Stimulated activated naive CD8-positive, alpha-beta T cell treated with anti-CD3 and anti-CD28 coated beads, Interleukin-15, Interleukin-2, amounts not matched to agents 100 U/mL and 50 U/mL, for 24 hours (primary cell): ENCODE measurements around the gene SPSB4.
"Not testable (repeated sequence)": the region's sequence is repeated elsewhere in the genome, so short reads cannot be mapped to it uniquely, and the experiment has no call there.

ENCODE experiments used
- ATAC-seq: fragments of 150-1000 bp; cut with Tn5 transposase; one replicate; pipeline ENCODE4 v1.10.0; 2021
- DNase-seq: peaks from one replicate; pipeline ENCODE4 v3.0.0; 2021

SPSB4 gene

DNA sequence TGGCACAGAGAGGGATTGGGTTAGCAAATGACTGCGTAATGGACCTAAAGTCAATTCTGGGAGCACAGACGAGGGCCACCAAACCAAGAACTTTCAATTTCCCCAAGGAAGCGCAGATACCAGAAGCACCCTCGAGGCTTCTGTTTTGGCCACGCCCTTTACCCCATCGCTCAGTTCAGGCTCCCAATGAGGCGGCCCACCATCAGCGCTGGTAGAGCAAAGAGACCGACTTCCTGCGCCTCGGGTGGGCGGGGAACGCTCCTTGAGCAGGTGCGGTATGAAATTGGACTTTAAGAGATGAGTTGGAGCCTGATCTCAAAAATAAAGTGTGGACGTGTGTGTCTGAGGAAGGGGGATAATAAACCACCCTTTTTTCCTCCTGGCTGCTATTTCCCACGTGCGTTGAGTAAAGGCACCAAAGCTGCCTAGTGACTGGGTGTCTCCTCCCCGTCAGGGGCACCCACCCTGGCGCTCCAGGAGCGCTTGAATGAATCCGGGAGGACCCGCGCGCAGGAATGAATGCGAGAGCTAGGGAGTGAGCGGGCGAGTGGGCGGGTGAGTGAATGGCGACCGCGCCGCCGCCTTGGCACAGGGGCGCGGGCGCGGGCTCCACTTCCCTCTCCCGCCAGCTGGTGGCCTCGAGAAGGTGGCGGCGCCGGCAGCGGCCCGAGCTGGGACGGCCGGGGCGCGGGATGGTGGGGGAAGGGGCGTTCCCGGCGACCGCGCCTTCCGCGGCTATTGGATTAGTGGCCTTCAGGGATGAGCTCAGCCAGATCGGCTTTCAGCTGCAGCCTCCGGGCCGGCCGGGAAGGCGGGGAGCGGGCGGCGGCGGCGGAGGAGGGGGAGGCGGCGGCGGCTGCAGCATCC lies at the start of gene SPSB4:
Gene SPSB4, plus strand, starts transcription at position 772 of the 867 bp plus-strand sequence. CDS start 14,758 bp downstream, outside the sequence.
- ATAC-seq (peak; percentile 55), DNase-seq (peak; percentile 50)

DNA sequence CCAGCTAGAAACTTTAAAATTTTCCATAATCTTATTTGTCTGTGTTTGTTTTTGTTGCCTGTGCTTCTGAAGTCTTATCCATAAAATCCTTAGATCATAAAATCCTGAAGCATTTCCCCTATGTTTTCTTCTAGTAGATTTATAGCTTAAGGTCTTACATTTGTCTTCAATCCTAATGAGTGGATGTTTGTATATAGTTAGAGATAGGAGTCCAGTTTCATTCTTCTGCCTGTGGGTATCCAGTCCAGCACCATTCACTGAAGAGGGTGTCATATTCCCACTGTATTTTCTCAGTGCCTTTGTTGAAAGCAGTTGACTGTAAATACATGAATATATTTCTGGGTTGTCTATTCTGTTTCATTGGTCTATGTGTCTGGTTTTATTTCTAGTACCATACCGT lies 44.8 kb upstream of the SPSB4 start:
- no peak for ATAC-seq

DNA sequence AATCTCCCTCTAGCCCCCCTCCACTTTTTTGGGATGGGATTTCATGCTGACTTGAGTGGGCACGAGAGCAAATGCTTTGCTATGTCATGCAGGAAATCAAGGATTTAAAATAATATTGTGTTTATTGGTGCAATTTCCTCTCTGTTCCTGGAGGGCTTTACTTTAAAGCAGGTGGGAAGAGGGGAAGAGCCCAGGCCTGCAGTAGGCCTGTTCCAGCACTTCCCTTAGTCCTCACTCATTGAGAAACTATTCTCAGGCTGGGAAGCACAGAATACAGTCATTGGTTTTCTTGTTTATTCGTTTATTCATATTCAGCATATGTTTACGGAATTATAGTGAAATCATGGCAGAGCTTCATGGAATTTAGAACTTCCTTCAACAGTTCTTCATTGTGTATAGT lies 41.7 kb upstream of the SPSB4 start:
- ATAC-seq = no peak
- DNase-seq = no peak

More for the DNA sequence above, 44.8 kb upstream of the SPSB4 start:
- no peak for DNase-seq

DNA sequence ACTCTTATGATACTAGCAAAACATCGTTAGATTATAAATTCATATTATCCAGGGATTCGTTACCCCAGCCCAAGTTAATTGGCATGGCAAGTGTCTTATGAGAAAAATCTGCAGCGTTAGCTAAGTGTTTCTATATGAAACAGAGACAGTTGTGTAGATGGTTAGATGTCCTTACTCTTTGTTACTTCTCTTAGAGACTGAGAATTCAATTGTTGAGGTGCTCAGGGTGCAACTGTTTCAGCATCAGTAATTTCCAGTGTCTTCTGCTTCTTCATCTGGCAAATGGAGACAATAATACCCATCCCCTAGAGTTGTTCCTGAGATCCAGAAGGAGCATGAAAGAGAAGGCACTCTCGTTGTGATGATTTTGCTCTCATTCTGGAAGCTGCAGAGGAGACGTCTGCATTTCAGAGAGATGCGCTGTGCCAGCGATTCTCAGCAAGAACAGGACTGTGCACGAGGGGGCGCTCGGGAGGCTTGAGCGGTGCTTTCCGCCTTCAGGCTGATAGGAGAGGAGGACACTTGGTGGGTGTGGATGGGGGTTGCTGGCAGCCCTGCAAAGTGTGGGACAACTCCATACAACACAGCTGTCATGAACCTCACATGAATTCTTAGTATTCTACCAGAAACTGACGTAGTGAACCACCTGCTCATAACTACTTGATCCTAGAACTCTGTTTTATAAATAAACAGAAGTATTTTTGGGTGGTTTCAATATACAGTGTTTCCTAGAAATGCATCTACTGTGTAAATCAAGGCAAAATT lies 39.7 kb upstream of the SPSB4 start:
- peak; percentile 88 for DNase-seq
- peak; percentile 92 for ATAC-seq

DNA sequence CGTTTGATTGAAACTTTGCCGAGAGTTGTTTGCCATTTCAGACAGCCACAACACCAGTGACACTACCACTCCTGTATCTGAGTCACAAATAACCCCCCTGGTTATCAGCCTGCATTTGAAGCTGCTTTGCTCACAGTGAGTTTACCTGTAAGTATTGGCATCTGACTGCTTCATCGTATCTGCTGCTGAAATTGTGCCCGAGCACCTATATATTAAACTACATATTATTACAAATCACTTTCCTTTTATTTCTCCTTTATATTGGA lies 39.2 kb upstream of the SPSB4 start:
- DNase-seq = no peak
- ATAC-seq = peak; percentile 6

DNA sequence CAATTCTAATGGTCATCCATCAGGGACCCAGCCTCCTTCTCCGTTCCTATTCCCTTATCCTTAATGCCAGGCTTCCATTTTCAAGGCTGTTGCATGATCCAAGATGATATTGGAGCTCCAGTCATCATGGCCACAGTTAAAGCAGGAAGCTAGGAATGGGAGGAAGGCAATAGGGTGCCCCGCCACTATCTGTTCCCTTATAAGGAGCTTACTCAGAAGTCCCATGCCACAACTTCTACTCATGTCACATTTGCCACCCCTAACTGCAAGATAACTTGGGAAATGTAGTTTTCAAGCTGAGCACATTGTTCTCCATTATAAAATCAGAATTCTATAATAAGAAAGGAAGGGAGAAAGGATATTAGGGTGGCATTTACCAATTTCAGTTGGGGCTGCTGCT lies 38.6 kb upstream of the SPSB4 start:
- ATAC-seq (no peak), DNase-seq (no peak)

DNA sequence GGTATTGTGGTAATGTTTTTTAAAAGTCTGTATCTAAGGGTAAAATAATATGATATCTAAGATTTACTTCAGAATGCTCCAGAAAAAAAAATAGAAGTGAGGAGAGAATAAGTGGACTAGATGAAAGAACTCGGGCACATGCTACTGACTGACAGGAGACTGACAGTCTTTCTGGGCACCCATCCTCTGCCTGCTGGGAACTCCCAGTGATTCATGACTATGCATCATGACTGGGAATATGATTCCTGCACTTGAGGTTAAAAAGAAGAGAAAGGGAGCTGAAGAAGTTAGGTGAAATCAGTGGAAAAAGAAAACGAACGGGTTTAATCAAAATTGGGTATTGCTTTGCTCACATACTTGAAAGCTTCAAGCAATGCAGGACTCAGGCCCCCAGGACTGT lies 35.7 kb upstream of the SPSB4 start:
- no peak for ATAC-seq
- no peak for DNase-seq

DNA sequence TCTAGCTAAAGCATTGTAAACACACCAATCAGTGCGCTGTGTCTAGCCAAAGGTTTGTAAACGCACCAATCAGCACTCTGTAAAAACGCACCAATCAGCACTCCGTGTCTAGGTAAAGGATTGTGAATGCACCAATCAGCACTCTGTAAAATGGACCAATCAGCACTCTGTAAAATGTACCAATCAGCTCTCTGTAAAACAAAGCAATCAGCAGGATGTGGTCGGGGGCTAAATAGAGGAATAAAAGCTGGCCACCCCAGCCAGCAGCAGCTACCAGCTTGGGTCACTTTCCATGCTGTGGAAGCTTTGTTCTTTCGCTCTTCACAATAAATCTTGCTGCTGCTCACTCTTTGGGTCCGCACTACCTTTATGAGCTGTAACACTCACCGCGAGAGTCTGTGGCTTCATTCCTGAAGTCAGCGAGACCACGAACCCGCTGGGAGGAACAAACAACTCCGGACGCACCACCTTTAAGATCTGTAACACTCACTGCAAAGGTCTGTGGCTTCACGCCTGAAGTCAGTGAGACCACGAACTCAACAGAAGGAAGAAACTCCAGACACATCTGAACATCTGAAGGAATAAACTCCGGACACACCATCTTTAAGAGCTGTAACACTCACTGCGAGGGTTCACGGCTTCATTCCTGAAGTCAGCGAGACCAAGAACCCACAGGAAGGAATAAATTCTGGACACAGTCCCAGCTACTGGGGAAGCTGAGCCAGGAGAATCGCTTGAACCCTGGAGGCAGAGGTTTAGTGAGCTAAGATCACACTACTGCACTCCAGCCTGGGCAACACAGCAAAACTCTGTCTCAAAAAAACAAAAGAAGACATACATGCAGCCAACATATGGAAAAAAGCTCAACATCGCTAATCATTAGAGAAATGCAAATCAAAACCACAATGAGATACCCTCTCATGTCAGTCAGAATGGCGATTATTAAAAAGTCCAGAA lies 33.5 kb upstream of the SPSB4 start:
- DNase-seq = peak; percentile 41
- ATAC-seq = not testable (repeated sequence)

DNA sequence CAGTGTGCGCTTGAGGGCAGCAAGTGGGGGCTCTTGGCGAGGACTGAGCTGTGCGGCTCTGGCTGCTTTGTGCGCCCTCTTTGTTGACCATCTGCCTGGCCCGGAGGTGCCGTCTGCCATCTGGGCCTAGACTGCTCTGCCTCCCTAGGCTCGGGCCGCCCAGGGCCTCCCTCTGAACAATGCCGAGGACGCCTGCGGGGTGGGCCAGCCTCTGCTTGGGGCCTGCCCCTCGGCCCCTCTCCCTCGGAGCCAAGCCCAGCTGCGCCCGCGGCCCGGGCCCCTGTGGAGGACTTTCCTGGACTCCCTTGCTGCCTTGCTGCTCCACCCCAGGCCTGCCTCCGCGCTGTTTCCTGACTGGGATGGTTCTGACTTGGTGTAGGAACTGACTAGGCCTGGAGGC lies 31.9 kb upstream of the SPSB4 start:
- ATAC-seq (no peak), DNase-seq (no peak)

DNA sequence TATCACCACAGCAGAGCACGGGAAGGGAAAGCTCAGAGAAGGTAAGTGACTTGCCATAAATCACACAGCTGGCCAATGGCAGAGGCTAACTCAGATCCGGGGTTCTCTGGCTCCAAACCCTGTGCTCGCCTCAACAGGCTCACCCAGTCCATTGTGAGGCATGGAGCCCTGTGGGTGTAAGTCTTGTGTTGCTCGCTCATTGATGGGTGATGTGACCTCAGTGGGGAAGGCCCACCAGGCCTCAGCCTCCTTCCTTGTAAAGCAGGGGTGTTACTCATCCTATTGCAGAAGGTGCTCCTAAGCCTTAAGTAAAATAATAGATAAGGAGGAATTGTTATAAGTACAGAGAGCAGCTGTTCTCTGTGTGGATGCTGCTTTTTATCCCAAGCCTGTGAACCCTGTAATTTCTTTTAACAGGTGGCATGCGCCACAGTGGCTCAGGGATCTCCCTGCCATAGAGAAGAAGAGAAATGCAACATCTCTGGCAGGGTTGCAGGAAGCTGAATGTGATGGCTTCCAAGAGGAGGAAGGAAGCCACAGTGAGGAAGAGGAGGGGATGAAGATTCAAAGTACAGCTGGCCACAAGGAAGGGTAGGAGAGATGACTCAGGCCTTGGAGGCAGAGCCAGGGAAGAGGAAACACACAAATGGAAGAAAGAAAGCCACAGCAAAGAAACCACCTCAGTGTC lies 30.9 kb upstream of the SPSB4 start:
- ATAC-seq (peak; percentile 96), DNase-seq (peak; percentile 43)

DNA sequence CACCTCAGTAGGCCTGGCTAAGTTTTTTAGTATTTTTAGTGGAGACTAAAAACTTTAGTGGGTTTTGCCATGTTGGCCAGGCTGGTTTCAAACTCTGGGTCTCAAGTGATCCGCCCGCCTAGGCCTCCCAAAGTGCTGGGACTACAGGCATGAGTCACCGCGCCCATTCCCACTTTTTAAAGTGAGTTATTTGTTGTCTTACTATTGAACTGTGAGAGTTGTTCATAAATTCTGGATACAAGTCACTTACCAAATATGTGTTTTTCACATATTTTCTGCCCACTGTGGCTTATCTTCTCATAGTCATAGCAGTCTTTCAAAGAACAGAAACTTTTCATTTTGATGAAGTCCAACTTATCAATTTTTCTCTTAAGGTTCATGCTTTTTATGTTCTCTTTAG lies 29.9 kb upstream of the SPSB4 start:
- ATAC-seq (no peak), DNase-seq (no peak)

DNA sequence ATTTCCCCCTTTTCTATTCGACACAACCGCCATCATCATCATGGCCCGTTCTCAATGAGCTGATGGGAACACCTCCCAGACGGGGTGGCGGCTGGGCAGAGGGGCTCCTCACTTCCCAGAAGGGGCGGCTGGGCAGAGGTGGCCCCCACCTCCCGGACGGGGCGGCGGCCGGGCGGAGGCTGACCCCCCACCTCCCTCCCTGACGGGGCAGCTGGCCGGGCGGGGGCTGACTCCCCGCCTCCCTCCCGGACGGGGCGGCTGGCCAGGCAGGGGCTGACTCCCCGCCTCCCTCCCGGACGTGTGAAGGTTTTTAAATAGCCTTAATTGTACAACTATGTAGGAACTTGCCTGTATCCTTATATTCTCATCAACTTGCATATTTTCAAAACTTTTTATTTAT lies 20.9 kb upstream of the SPSB4 start:
- DNase-seq = no peak
- ATAC-seq = no peak

DNA sequence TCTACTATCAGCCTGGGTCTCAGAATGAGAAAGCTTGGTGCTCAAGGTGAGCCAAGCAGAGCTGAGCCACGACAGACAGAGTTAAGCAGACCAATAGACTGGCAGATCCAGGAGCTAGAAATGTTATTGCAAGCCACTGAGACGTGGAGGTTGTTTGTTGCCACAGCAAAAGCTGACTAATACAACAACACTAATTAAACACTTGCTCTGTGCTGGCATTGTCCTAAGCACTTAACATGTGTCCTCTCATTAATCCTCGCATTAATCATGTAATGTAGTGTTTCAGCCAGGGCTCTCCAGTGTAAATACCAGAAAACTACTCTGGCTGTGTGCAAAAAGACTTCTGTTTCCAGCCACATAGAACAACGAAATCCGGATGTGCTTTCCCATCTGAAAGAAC lies 11.6 kb upstream of the SPSB4 start:
- ATAC-seq (no peak), DNase-seq (no peak)

DNA sequence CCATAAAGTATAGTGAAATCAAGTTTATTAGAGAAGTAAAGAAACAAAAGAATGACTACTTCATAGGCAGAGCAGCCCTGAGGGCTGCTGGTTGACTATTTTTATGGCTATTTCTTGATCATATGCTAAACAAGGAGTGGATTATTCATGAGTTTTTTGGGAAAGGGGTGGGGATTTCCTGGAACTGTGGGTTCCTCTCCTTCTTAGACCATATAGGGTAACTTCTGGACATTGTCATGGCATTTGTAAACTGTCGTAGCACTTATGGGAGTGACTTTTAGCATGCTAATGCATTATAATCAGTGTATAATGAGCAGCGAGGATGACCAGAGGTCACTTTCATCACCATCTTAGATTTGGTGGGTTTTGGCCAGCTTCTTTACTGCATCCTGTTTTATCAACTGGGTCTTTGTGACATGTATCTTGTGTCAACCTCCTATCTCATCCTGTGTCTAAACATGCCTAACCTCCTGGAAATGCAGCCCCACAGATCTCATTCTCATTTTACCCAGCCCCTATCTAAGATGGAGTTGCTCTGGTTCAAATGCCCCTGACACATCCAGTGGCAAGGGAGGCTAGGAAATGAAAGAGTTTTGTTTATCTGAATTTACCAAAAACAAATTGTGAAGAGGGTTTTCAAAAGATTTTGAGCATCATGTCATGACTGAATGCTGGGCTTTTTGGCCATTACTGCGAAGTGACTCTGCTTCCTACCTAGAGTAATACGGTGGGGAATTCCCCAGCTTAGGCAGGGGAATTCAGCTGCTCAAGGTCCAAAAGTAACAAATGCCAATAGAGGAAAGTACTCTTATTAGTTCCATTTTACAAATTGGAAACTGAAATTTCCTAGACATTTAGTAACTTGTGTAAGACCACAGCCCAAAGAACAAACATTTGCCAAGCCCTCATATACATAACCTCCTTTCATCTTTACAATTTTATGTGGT lies 6.2 kb upstream of the SPSB4 start:
- ATAC-seq = peak; percentile 46

DNA sequence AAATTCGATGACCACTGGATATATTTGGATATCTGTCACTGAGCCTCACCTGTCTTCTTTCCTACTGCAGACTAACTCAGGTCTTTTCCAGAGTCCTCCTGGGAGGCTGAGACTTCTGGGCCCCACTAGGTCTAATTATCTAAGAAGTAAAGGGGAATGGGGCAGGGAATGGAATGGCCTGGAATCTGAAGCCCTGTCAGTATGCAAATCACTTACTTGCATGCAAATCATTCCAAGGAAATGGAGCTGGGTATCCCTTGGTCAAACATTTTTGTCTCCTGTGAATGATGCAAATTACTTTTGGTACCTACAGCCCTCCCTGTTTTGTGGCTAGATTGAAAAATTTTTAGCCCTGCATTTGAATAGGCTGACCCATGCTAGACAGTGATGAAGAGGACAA lies 5.3 kb upstream of the SPSB4 start:
- ATAC-seq = no peak
- DNase-seq = no peak

More for the DNA sequence above, 6.2 kb upstream of the SPSB4 start:
- DNase-seq = no peak

DNA sequence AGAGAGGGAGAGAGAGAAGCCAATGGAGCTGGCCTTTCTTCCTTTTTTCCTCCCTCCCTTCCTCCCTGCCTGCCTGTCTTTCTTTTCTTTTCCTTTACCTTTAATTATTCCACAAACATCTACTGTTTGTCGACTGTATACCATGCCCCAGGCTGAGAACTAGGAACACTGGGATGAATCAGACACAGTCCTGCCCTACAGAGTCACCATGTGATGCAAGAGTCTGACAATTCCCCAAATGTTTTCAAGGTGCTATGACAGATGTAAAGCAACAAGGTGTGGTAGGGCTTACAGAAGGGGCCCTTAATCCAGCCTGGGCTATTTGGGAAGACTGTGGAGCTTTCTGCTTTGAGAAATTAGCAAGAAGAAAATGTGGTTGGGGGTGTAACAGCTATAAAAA lies 4.0 kb upstream of the SPSB4 start:
- no peak for ATAC-seq

DNA sequence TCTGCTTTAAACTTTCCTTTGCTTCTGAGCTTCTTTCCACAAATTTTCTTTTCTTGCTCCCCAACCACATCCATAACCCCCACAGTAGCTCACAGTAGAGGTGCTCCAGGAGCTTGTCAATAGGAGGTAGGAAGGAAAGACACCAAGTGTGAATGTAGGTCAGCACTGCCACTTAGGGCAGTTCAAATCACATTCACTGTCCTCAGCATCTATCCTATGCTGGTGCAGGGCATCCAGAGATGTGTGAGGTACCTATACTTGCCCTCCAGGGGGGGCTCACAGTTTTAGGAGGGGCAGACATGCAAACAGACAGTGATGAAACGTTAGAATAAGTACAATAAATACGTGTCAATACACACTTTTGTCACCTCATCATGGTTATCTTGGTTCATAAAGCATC lies 1.5 kb upstream of the SPSB4 start:
- DNase-seq (peak; percentile 16), ATAC-seq (no peak)

More for the DNA sequence above, 4.0 kb upstream of the SPSB4 start:
- no peak for DNase-seq

DNA sequence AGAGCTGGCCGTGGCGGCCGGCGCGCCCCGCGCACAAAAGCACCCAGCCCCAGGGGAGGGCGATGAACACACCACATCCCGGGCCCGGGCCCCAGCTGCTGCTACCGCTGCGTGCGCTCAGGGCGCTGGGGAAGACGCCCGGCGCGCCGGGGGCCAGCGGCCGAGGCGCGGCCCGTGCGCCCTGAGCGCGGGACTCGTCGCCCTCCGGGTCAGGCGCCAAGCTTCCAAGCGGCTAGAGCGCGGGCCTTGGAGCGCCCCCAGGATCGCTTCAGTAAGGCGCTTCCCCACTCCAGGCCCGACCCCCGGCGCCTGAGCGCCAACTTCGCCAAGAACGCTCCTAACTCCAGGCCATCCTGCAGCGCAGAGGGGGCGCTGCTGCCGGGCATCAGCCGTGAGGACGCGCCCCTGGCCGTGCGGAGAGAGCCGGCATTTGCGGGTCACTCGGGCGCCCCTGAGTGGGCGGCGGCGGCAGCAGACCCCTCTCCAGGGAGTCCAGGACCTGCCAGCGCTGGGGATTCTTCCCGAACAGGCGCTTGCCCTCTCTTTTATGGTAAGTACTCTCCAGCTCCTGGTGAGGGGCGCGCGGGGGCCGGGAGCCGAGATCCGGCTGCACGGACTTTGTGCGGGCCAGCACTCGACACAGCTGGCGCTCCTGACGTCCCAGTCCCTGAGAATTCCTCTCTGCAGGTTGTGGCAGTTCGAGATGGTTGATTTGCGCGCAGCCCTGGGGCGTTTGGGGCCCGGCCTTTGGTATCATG lies 475 bp downstream of the SPSB4 start:
- no peak for DNase-seq
- ATAC-seq = no peak

DNA sequence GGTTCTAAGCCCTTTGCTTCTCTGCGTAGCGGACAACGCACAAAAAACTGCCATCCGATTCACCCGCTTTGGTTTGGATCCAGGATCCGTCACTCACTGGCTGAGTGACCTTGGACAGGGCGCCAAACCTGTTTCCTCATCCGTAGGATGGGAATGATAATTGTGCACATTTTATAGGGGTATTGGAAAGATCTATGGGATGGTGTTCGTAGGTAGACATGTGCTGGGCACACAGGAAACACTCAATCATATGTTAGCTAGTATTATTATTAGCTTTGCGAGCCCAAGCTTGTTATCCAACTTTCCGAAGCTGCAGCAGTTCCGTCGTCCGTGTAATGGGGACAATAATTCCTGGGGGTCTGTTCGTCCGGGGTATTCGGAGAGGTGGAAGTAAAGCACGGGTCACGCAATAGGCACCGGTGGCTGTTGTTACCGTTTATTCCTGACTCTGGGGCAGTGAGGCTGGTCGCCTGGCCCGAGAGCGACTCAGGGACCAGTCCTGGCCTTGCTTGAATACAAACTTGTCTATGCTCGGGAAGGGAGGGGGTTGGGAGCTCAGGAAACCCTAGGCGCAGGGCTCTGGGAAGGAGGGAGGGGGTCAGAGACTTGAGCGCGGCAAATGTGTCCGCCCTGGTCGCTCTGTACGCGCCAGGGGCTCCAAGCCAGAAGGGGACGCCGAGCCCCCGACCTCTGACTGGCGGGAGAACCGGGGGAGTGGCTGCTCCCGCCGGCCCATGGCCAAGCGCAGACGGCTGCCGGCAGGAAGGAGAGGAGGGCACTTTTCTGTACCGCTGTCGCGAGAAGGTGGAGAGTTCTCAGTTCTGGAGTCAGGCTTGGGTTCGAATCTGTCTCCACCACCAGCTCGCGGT lies 1.3 kb downstream of the SPSB4 start:
- no peak for ATAC-seq
- no peak for DNase-seq
